ENCODE data around the gene CDC42BPA.

Gene CDC42BPA

GRCh38 chr1:227072991-227073390, 245.3 kb downstream of the CDC42BPA start:
- no peak for ATAC-seq
- TF ChIP-seq TOX (CRISPR knock-in tag; IDR thresholded peaks at IDR 0.05; ENCODE audit: borderline replicate concordance) = no peak
- no peak for TF ChIP-seq SNAI2 (CRISPR knock-in tag; IDR thresholded peaks at IDR 0.05)
- TF ChIP-seq RARB (CRISPR knock-in tag; IDR thresholded peaks at IDR 0.05) = no peak
- no peak for TF ChIP-seq BACH2 (CRISPR knock-in tag; IDR thresholded peaks at IDR 0.05; ENCODE audit: borderline replicate concordance)
- no peak for TF ChIP-seq GLIS3 (CRISPR knock-in tag; IDR thresholded peaks at IDR 0.05)
- TF ChIP-seq ZNF565 (CRISPR knock-in tag; conservative IDR thresholded peaks at IDR 0.05; ENCODE audit: low read depth) = no peak
- no peak for TF ChIP-seq ARNTL (CRISPR knock-in tag; IDR thresholded peaks at IDR 0.05; ENCODE audit: borderline replicate concordance, low read depth)
- no peak for TF ChIP-seq PATZ1 (CRISPR knock-in tag; IDR thresholded peaks at IDR 0.05; ENCODE audit: borderline replicate concordance)
- TF ChIP-seq CREB5 (CRISPR knock-in tag; IDR thresholded peaks at IDR 0.05; ENCODE audit: low read depth) = no peak
- TF ChIP-seq ZC3H10 (CRISPR knock-in tag; IDR thresholded peaks at IDR 0.05) = no peak
- TF ChIP-seq TCF4 (CRISPR knock-in tag; IDR thresholded peaks at IDR 0.05; ENCODE audit: borderline replicate concordance) = no peak
- TF ChIP-seq ISL1 (CRISPR knock-in tag; IDR thresholded peaks at IDR 0.05) = no peak
- no peak for TF ChIP-seq ZNF70 (CRISPR knock-in tag; IDR thresholded peaks at IDR 0.05)

GRCh38 chr1:227071895-227072587, 246.3 kb downstream of the CDC42BPA start:
- no peak for ATAC-seq

GRCh38 chr1:227070638-227071285, 247.5 kb downstream of the CDC42BPA start:
- TF ChIP-seq PATZ1 (CRISPR knock-in tag; IDR thresholded peaks at IDR 0.05; ENCODE audit: borderline replicate concordance) (no peak), ESRRG (CRISPR knock-in tag; IDR thresholded peaks at IDR 0.05) (no peak), ARNTL (CRISPR knock-in tag; IDR thresholded peaks at IDR 0.05; ENCODE audit: borderline replicate concordance, low read depth) (no peak), POU6F1 (CRISPR knock-in tag; IDR thresholded peaks at IDR 0.05; ENCODE audit: borderline replicate concordance, low read depth) (no peak), CSRNP3 (CRISPR knock-in tag; IDR thresholded peaks at IDR 0.05) (no peak), ZNF565 (CRISPR knock-in tag; conservative IDR thresholded peaks at IDR 0.05; ENCODE audit: low read depth) (no peak), TSHZ2 (CRISPR knock-in tag; IDR thresholded peaks at IDR 0.05) (no peak), ZFP30 (CRISPR knock-in tag; IDR thresholded peaks at IDR 0.05) (no peak), ZNF8 (CRISPR knock-in tag; IDR thresholded peaks at IDR 0.05) (no peak), RARB (CRISPR knock-in tag; IDR thresholded peaks at IDR 0.05) (no peak), PPARA (CRISPR knock-in tag; IDR thresholded peaks at IDR 0.05; ENCODE audit: borderline replicate concordance) (no peak), CREB5 (CRISPR knock-in tag; IDR thresholded peaks at IDR 0.05; ENCODE audit: low read depth) (no peak), ZC3H10 (CRISPR knock-in tag; IDR thresholded peaks at IDR 0.05) (no peak), TCF4 (CRISPR knock-in tag; IDR thresholded peaks at IDR 0.05; ENCODE audit: borderline replicate concordance) (no peak), CSDC2 (CRISPR knock-in tag; IDR thresholded peaks at IDR 0.05) (no peak), ZFP3 (CRISPR knock-in tag; IDR thresholded peaks at IDR 0.05) (no peak), SNAI2 (CRISPR knock-in tag; IDR thresholded peaks at IDR 0.05) (no peak), BACH2 (CRISPR knock-in tag; IDR thresholded peaks at IDR 0.05; ENCODE audit: borderline replicate concordance) (no peak)
- ATAC-seq = no peak

More at GRCh38 chr1:227071895-227072587, 246.3 kb downstream of the CDC42BPA start:
- no peak for TF ChIP-seq ZNF70 (CRISPR knock-in tag; IDR thresholded peaks at IDR 0.05)
